Measurements from ENCODE around the gene ATP6V0C. TPM values are rescaled to one million over a fixed set of nuclear protein-coding genes. Genes with fewer than 3 reads are reported as not detected.

The ATP6V0C gene
- polyA plus RNA-seq, 1 experiment: 11.0 TPM

DNA sequence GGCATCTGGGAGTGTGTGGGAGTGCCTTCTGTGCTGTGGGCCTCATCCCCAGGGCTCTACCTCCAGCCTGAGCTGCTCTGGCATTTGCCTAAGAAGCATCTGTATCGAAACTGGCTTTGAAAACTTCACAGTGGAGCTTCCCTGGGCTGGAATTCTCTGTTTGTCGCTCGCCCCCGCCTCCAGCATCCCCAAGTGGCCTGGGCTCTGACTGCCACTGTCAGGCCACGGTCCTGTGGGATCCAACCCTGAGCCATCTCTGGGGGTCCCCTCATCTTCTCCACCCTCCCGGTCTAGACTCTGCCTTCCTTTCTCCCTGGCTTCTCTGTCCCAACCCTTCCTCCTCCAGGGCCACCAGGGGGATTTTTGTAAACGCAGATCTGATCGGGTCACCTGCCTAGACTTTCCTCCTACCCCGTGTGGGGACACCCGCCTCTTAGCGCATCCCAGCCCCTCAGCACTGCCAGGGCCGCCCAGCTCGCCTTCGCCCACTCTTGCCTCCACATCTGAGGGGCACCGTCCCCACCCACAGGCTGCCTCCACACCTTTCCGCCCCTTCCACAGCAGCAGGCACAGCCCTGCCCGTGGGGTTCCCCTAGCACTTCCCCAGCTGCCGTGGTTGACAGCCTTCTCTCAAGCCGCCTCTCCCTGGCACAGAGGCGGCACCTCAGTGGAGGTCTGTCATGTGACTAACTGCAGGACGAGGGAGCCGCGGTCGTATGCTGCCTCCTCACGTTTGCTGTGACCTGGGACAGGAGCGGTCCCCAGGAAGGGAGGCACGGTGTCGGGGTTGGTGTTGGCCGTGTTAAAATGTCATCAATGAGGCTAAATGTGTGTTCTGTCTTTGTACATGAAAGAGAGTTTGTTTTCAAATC, 26.9 kb upstream of the ATP6V0C start:
- CTCF ChIA-PET: interaction anchor here (0.9 kb wide), 1 partner anchor 14 kb away, joined by 6 read pairs; no protein-coding TSS in a partner anchor

GRCh38 chr16:2487517-2487842, 26.3 kb upstream of the ATP6V0C start:
- Histone ChIP-seq H3K9me3 (ENCODE audit: control insufficient read depth, insufficient read depth, low read length) (no peaks in the 10 kb centered on the region), H3K4me3 (ENCODE audit: low read depth, low read length) (no peak overlapping the region), H3K27me3 (ENCODE audit: control insufficient read depth, insufficient read depth, low read length) (no peaks in the 10 kb centered on the region), H3K27ac (ENCODE audit: low read depth, low read length) (no peak overlapping the region)
- DNase-seq (ENCODE audit: low read depth, low spot score): no peak
- ChIA-PET POLR2A (no interaction called here), CTCF (interaction anchor here (4.0 kb wide), 1 partner anchor 14 kb away, joined by 23 read pairs; no protein-coding TSS in a partner anchor)
- TF ChIP-seq, protein P1, sequence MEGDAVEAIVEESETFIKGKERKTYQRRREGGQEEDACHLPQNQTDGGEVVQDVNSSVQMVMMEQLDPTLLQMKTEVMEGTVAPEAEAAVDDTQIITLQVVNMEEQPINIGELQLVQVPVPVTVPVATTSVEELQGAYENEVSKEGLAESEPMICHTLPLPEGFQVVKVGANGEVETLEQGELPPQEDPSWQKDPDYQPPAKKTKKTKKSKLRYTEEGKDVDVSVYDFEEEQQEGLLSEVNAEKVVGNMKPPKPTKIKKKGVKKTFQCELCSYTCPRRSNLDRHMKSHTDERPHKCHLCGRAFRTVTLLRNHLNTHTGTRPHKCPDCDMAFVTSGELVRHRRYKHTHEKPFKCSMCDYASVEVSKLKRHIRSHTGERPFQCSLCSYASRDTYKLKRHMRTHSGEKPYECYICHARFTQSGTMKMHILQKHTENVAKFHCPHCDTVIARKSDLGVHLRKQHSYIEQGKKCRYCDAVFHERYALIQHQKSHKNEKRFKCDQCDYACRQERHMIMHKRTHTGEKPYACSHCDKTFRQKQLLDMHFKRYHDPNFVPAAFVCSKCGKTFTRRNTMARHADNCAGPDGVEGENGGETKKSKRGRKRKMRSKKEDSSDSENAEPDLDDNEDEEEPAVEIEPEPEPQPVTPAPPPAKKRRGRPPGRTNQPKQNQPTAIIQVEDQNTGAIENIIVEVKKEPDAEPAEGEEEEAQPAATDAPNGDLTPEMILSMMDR (IDR thresholded peaks at IDR 0.05; ENCODE audit: low read depth, low read length): no peak

More for the DNA sequence above, 26.9 kb upstream of the ATP6V0C start:
- no peaks in the 10 kb centered on the region for H3K9me3 ChIP-seq (ENCODE audit: control insufficient read depth, insufficient read depth, low read length)
- TF ChIP-seq, protein P1 (IDR thresholded peaks at IDR 0.05; ENCODE audit: low read depth, low read length): no peak
- no peak overlapping the region for H3K4me3 ChIP-seq (ENCODE audit: low read depth, low read length)
- POLR2A ChIA-PET: interaction anchor here (0.5 kb wide), 1 partner anchor 40 kb away, joined by 4 read pairs; no protein-coding TSS in a partner anchor
- no peaks in the 10 kb centered on the region for H3K27me3 ChIP-seq (ENCODE audit: control insufficient read depth, insufficient read depth, low read length)
- H3K27ac ChIP-seq (ENCODE audit: low read depth, low read length): no peak overlapping the region
- no peak for DNase-seq (ENCODE audit: low read depth, low spot score)

DNA sequence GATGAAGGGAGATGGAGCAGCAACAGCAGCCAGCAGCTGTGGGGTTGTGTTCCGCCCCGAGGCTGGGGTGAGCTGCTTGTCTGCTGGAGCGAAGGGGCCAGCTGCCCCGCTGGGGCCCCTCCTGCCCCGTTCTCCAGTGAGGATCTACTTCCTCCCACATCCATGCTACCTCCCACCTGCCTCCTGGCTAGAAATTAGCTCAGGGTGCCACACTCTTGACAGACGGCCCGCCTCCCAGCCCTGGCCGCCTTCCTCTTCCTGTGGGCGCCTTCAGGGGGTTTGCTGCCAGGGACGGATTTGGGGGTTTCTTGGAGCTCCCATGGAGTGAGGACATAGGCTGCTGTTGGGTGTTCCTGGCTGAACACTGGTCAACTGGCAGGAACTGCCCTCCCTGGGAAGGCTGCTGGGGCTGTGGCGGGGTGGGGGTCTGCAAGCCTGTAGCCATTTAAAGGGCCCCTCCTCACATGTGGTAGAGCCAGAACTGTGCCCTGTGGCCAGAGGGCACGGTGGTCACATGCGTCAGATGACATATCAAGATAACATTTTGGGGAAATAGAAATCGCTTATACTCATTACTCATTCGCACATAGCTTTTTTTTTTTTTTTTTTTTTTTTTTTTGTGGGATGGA, 25.7 kb upstream of the ATP6V0C start:
- Histone ChIP-seq H3K4me3 (ENCODE audit: low read depth, low read length) (no peak overlapping the region), H3K9me3 (ENCODE audit: control insufficient read depth, insufficient read depth, low read length) (no peaks in the 10 kb centered on the region), H3K27me3 (ENCODE audit: control insufficient read depth, insufficient read depth, low read length) (no peaks in the 10 kb centered on the region), H3K27ac (ENCODE audit: low read depth, low read length) (no peak overlapping the region)
- ChIA-PET CTCF (interaction anchor here (4.0 kb wide), 1 partner anchor 13 kb away, joined by 23 read pairs; no protein-coding TSS in a partner anchor), POLR2A (interaction anchor here (0.6 to 0.7 kb wide), 2 partner anchors 333 to 725 kb away, joined by 10 to 11 read pairs; partner anchors contain the start of gene TRAF7)
- DNase-seq (ENCODE audit: low read depth, low spot score): no peak
- TF ChIP-seq, protein P1 (IDR thresholded peaks at IDR 0.05; ENCODE audit: low read depth, low read length): no peak

DNA sequence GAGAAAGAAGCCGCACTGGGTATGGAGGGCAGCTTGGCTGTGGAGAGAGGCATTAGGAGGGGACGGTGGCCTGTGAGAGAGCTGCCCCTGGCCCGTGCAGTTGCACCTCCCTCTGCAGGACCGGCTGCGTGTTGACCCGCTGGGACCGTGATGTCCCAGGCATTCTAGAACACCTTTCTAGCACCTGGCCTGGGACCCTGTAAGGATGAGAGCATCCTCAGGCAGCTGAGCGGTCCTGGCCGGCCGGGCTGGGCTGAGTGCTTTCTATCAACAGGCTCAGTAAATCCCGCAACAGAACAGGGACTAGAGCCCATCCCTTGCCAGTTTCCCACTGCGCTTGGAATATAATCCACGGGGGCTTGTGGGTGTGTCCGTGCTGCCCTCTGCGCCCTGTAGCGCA, 24.2 kb upstream of the ATP6V0C start:
- no peaks in the 10 kb centered on the region for H3K9me3 ChIP-seq (ENCODE audit: control insufficient read depth, insufficient read depth, low read length)
- no peak overlapping the region for H3K27ac ChIP-seq (ENCODE audit: low read depth, low read length)
- TF ChIP-seq, protein P1 (IDR thresholded peaks at IDR 0.05; ENCODE audit: low read depth, low read length): no peak
- no peak overlapping the region for H3K4me3 ChIP-seq (ENCODE audit: low read depth, low read length)
- ChIA-PET POLR2A (no interaction called here), CTCF (interaction anchor here (4.0 kb wide), 1 partner anchor 11 kb away, joined by 23 read pairs; no protein-coding TSS in a partner anchor)
- no peaks in the 10 kb centered on the region for H3K27me3 ChIP-seq (ENCODE audit: control insufficient read depth, insufficient read depth, low read length)
- no peak for DNase-seq (ENCODE audit: low read depth, low spot score)

All from AG04450 (cell line).